Esophagus muscularis mucosa (tissue), 4 donors: ENCODE results near the gene MT1A. TPM values are rescaled to one million over a fixed set of nuclear protein-coding genes. Genes with fewer than 3 reads are reported as not detected.
"Not testable (repeated sequence)": the region's sequence is repeated elsewhere in the genome, so short reads cannot be mapped to it uniquely, and the experiment has no call there.

Source experiments
- DNase-seq: peaks from one replicate; pipeline ENCODE4 v3.0.0-alpha.2; 2017; ENCODE audit errors: extremely low spot score
- H3K27ac ChIP-seq, 4 donors: fragments of 200-600 bp; sonication (generic); replicated peaks in 1 of 4; 1 replicate in 3 of 4; 2 replicates in 1 of 4; pipeline ENCODE4 v1.5.1; 2016 to 2019; ENCODE audit warnings: mild to moderate bottlenecking in 1 of 4
- H3K27me3 ChIP-seq, 4 donors: fragments of 200-600 bp; sonication (generic); one replicate each; pipeline versions ENCODE4 v1.5.1 to v1.6.0; 2016 to 2019
- H3K36me3 ChIP-seq, 4 donors: fragments of 200-600 bp; sonication (generic); one replicate each; pipeline ENCODE4 v1.5.1; 2016 to 2019
- H3K4me1 ChIP-seq, 4 donors: fragments of 200-600 bp; sonication (generic); one replicate each; pipeline ENCODE4 v1.5.1; 2016 to 2019
- H3K4me3 ChIP-seq, 4 donors: fragments of 200-600 bp; sonication (generic); 1 replicate in 2 of 4; 2 replicates in 2 of 4; pipeline ENCODE4 v1.5.1; 2016 to 2019; ENCODE audit warnings: mild to moderate bottlenecking in 4 of 4, moderate library complexity in 1 of 4
- H3K9me3 ChIP-seq, 4 donors: fragments of 200-600 bp; sonication (generic); 1 replicate in 3 of 4; 2 replicates in 1 of 4; pipeline ENCODE4 v1.5.1; 2016 to 2019
- CTCF ChIP-seq, 3 experiments: fragments of 200-600 bp in 2 of 3; fragments of 450-650 bp in 1 of 3; sonication (generic) in 2 of 3; IDR thresholded peaks; one replicate each; pipeline ENCODE4 v1.5.1; 2017 to 2019; ENCODE audit warnings: antibody characterized with exemption in 3 of 3, mild to moderate bottlenecking in 2 of 3, moderate library complexity in 1 of 3
- EP300 ChIP-seq: sonication (generic); formaldehyde crosslinking; IDR thresholded peaks from one replicate; pipeline ENCODE4 v1.6.1; 2017; ENCODE audit warnings: antibody characterized with exemption
- POLR2A ChIP-seq: fragments of 450-650 bp; IDR thresholded peaks from one replicate; pipeline ENCODE4 v1.6.1; 2017; ENCODE audit warnings: antibody characterized with exemption, moderate library complexity, mild to moderate bottlenecking, low read depth
- POLR2AphosphoS5 ChIP-seq, 2 donors: sonication (generic); formaldehyde crosslinking; IDR thresholded peaks; one replicate each; pipeline ENCODE4 v1.6.1; 2017; ENCODE audit warnings: antibody characterized with exemption in 2 of 2
- WGBS: methylation state at CpG from one replicate; pipeline ENCODE4 v1.1.5; 2018; 5-methylcytosine and 5-hydroxymethylcytosine counted together
- intact Hi-C: fragments of 100-400 bp; cut with DNase I; formaldehyde crosslinking; loops from one replicate; pipeline ENCODE4 v1.15.1; 2023
- total RNA-seq, 4 donors: library from RNA; depleted of rRNA; stranded (reverse); fragments of >200 nt; gene quantifications; one replicate each; pipeline versions ENCODE4 v1.1.0 to v1.2.1, GENCODE V29; 2016

MT1A gene
- total RNA-seq, 4 donors from 2014 or later = 1.7 to 371 (median 21.3) TPM; not detected in 1

GRCh38 chr16:56658327-56658875 is 19.9 kb downstream of the MT1A start:
- Histone ChIP-seq H3K4me1 (peaks cover 22 to 28% (median 26%) of the 10 kb centered on the region in 4 donors), H3K36me3 (no peaks in the 10 kb centered on the region), H3K27me3 (peaks cover 0 to 62% (median 28%) of the 10 kb centered on the region in 4 donors), H3K4me3 (peak overlapping the region; percentile 48 to 67 (median 52)), H3K27ac (peak overlapping the region in 2 of 4 donors; percentile 10 to 60), H3K9me3 (no peaks in the 10 kb centered on the region)
- DNase-seq = no peak
- intact Hi-C loops = no loop called here
- no peak for TF ChIP-seq CTCF (IDR thresholded peaks at IDR 0.05)
- TF ChIP-seq POLR2A = no peak
- no peak for TF ChIP-seq EP300
- no peak for TF ChIP-seq POLR2AphosphoS5 (IDR thresholded peaks at IDR 0.05)
- WGBS = 32% methylated on average over 6 of the region's 10 CpGs

GRCh38 chr16:56662357-56663354 is 24.2 kb downstream of the MT1A start:
- TF ChIP-seq POLR2AphosphoS5 (IDR thresholded peaks at IDR 0.05) (no peak), POLR2A (no peak), EP300 (no peak), CTCF (IDR thresholded peaks at IDR 0.05) (no peak)
- H3K36me3 ChIP-seq = no peaks in the 10 kb centered on the region
- peaks cover 19 to 26% (median 24%) of the 10 kb centered on the region in 4 donors for H3K4me1 ChIP-seq
- intact Hi-C loops = no loop called here
- peak overlapping the region in 3 of 4 donors; percentile 22 to 43 (median 22) for H3K4me3 ChIP-seq
- DNase-seq = no peak
- 21% methylated on average over 30 of the region's 48 CpGs for WGBS
- H3K27ac ChIP-seq = no peak overlapping the region
- H3K27me3 ChIP-seq = peaks cover 0 to 99% (median 33%) of the 10 kb centered on the region in 4 donors
- H3K9me3 ChIP-seq = no peaks in the 10 kb centered on the region

GRCh38 chr16:56664506-56664905 is 26.0 kb downstream of the MT1A start:
- DNase-seq = no peak
- no peaks in the 10 kb centered on the region for H3K9me3 ChIP-seq
- no peaks in the 10 kb centered on the region for H3K36me3 ChIP-seq
- TF ChIP-seq POLR2A = no peak
- no peak for TF ChIP-seq POLR2AphosphoS5 (IDR thresholded peaks at IDR 0.05)
- no peak for TF ChIP-seq EP300
- no peak for TF ChIP-seq CTCF (IDR thresholded peaks at IDR 0.05)
- intact Hi-C loops = no loop called here
- H3K4me3 ChIP-seq = no peak overlapping the region
- H3K27ac ChIP-seq = no peak overlapping the region
- peaks cover 16 to 30% (median 23%) of the 10 kb centered on the region in 4 donors for H3K4me1 ChIP-seq
- peaks cover 4 to 100% (median 37%) of the 10 kb centered on the region in 4 donors for H3K27me3 ChIP-seq
- 93% methylated on average over 1 of the region's 1 CpG for WGBS

GRCh38 chr16:56665286-56666261 is 27.1 kb downstream of the MT1A start:
- H3K27me3 ChIP-seq = peaks cover 4 to 100% (median 46%) of the 10 kb centered on the region in 4 donors

More at GRCh38 chr16:56665286-56666261, 27.1 kb downstream of the MT1A start:
- H3K4me1 ChIP-seq = peaks cover 18 to 38% (median 29%) of the 10 kb centered on the region in 4 donors
- H3K9me3 ChIP-seq, H3K36me3 ChIP-seq, H3K27ac ChIP-seq, H3K4me3 ChIP-seq, DNase-seq, intact Hi-C loops: not testable (repeated sequence)
- 70% methylated on average over 8 of the region's 8 CpGs for WGBS
